IPS-20b (cell line): ENCODE measurements around the gene TNFAIP8L1.

Experiments used
- H3K27ac ChIP-seq: one replicate; pipeline ENCODE4 v1.5.1; 2013; ENCODE audit warnings: low read length
- H3K27me3 ChIP-seq: 2 replicates; pipeline ENCODE4 v1.6.1; 2013; ENCODE audit warnings: mild to moderate bottlenecking, low read length, inconsistent platforms; ENCODE audit not compliant: insufficient read depth
- H3K36me3 ChIP-seq: 2 replicates; pipeline ENCODE4 v1.6.1; 2013; ENCODE audit warnings: low read depth, mild to moderate bottlenecking, inconsistent platforms, low read length, moderate library complexity; ENCODE audit not compliant: insufficient read depth
- H3K4me1 ChIP-seq: 2 replicates; pipeline ENCODE4 v1.6.1; 2013; ENCODE audit warnings: mild to moderate bottlenecking, control low read depth, inconsistent platforms, low read length, moderate library complexity; ENCODE audit not compliant: insufficient read depth
- H3K4me3 ChIP-seq: 2 replicates; pipeline ENCODE4 v1.5.1; 2013; ENCODE audit warnings: mild to moderate bottlenecking, low read length, inconsistent platforms
- H3K9ac ChIP-seq: 2 replicates; pipeline ENCODE4 v1.6.1; 2013; ENCODE audit warnings: low read depth, mild to moderate bottlenecking, inconsistent platforms, low read length, moderate library complexity
- H3K9me3 ChIP-seq: 2 replicates; pipeline ENCODE4 v1.6.1; 2013; ENCODE audit warnings: mild to moderate bottlenecking, low read depth, low read length, inconsistent platforms; ENCODE audit not compliant: insufficient read depth

Gene TNFAIP8L1

GRCh38 chr19:4618019-4618418 lies 21.3 kb upstream of the TNFAIP8L1 start:
- Histone ChIP-seq H3K9ac (no peak overlapping the region), H3K4me3 (no peak overlapping the region), H3K36me3 (no peaks in the 10 kb centered on the region), H3K27me3 (peaks cover 13% of the 10 kb centered on the region), H3K9me3 (no peaks in the 10 kb centered on the region), H3K27ac (no peak overlapping the region), H3K4me1 (no peaks in the 10 kb centered on the region)

- Histone ChIP-seq H3K4me1 (no peaks in the 10 kb centered on the region), H3K4me3 (no peak overlapping the region), H3K9ac (no peak overlapping the region), H3K9me3 (no peaks in the 10 kb centered on the region), H3K27ac (no peak overlapping the region), H3K27me3 (peaks cover 13% of the 10 kb centered on the region), H3K36me3 (no peaks in the 10 kb centered on the region)
These were observed 19.5 kb upstream of the TNFAIP8L1 start for GRCh38 chr19:4619668-4620294.

GRCh38 chr19:4620675-4621074 lies 18.6 kb upstream of the TNFAIP8L1 start:
- no peak overlapping the region for H3K4me3 ChIP-seq
- H3K36me3 ChIP-seq: no peaks in the 10 kb centered on the region
- no peak overlapping the region for H3K27ac ChIP-seq
- no peaks in the 10 kb centered on the region for H3K9me3 ChIP-seq
- H3K4me1 ChIP-seq: peaks cover 3% of the 10 kb centered on the region; the same call in 1 of the 2 replicates
- peaks cover 13% of the 10 kb centered on the region for H3K27me3 ChIP-seq
- no peak overlapping the region for H3K9ac ChIP-seq

GRCh38 chr19:4622695-4623421 lies 16.5 kb upstream of the TNFAIP8L1 start:
- Histone ChIP-seq H3K27ac (no peak overlapping the region), H3K4me1 (peaks cover 3% of the 10 kb centered on the region; the same call in 1 of the 2 replicates), H3K9ac (no peak overlapping the region)

GRCh38 chr19:4624301-4624700 lies 15.0 kb upstream of the TNFAIP8L1 start:
- Histone ChIP-seq H3K27ac (no peak overlapping the region), H3K4me3 (no peak overlapping the region), H3K4me1 (peaks cover 3% of the 10 kb centered on the region; the same call in 1 of the 2 replicates), H3K9ac (no peak overlapping the region), H3K9me3 (no peaks in the 10 kb centered on the region), H3K27me3 (no peaks in the 10 kb centered on the region), H3K36me3 (no peaks in the 10 kb centered on the region)

More at GRCh38 chr19:4622695-4623421, 16.5 kb upstream of the TNFAIP8L1 start:
- no peak overlapping the region for H3K4me3 ChIP-seq
- peaks cover 7% of the 10 kb centered on the region for H3K27me3 ChIP-seq
- H3K9me3 ChIP-seq: no peaks in the 10 kb centered on the region
- H3K36me3 ChIP-seq: no peaks in the 10 kb centered on the region

GRCh38 chr19:4624733-4625362 lies 14.5 kb upstream of the TNFAIP8L1 start:
- H3K4me3 ChIP-seq: no peak overlapping the region
- no peak overlapping the region for H3K27ac ChIP-seq

GRCh38 chr19:4633140-4633967 lies 6.0 kb upstream of the TNFAIP8L1 start:
- Histone ChIP-seq H3K4me1 (peaks cover 3% of the 10 kb centered on the region; the same call in 1 of the 2 replicates), H3K27ac (no peak overlapping the region), H3K9me3 (no peaks in the 10 kb centered on the region), H3K4me3 (no peak overlapping the region), H3K9ac (no peak overlapping the region), H3K27me3 (peaks cover 22% of the 10 kb centered on the region), H3K36me3 (no peaks in the 10 kb centered on the region)

More at GRCh38 chr19:4624733-4625362, 14.5 kb upstream of the TNFAIP8L1 start:
- H3K27me3 ChIP-seq: no peaks in the 10 kb centered on the region
- no peaks in the 10 kb centered on the region for H3K36me3 ChIP-seq
- H3K9me3 ChIP-seq: no peaks in the 10 kb centered on the region
- H3K4me1 ChIP-seq: peaks cover 3% of the 10 kb centered on the region; the same call in 1 of the 2 replicates
- no peak overlapping the region for H3K9ac ChIP-seq

GRCh38 chr19:4635754-4636116 lies 3.6 kb upstream of the TNFAIP8L1 start:
- no peaks in the 10 kb centered on the region for H3K36me3 ChIP-seq
- no peak overlapping the region for H3K27ac ChIP-seq
- H3K27me3 ChIP-seq: peaks cover 22% of the 10 kb centered on the region
- H3K9ac ChIP-seq: peak overlapping the region; percentile 66; the same call in 1 of the 2 replicates
- peak overlapping the region; percentile 77 for H3K4me3 ChIP-seq
- peaks cover 3% of the 10 kb centered on the region; the same call in 1 of the 2 replicates for H3K4me1 ChIP-seq
- no peaks in the 10 kb centered on the region for H3K9me3 ChIP-seq

- Histone ChIP-seq H3K27me3 (peaks cover 22% of the 10 kb centered on the region), H3K9ac (peak overlapping the region; percentile 66), H3K27ac (no peak overlapping the region), H3K4me3 (peak overlapping the region; percentile 77), H3K4me1 (peaks cover 3% of the 10 kb centered on the region; the same call in 1 of the 2 replicates), H3K9me3 (no peaks in the 10 kb centered on the region), H3K36me3 (no peaks in the 10 kb centered on the region)
These were observed 3.1 kb upstream of the TNFAIP8L1 start for GRCh38 chr19:4636151-4636717.

- Histone ChIP-seq H3K27ac (no peak overlapping the region), H3K9me3 (no peaks in the 10 kb centered on the region), H3K27me3 (peaks cover 22% of the 10 kb centered on the region), H3K9ac (peak overlapping the region; percentile 56), H3K4me1 (peaks cover 3% of the 10 kb centered on the region; the same call in 1 of the 2 replicates), H3K4me3 (peak overlapping the region; percentile 77), H3K36me3 (no peaks in the 10 kb centered on the region)
These were observed 2.6 kb upstream of the TNFAIP8L1 start for GRCh38 chr19:4636761-4637160.

GRCh38 chr19:4638317-4638716 lies 999 bp upstream of the TNFAIP8L1 start:
- Histone ChIP-seq H3K9me3 (no peaks in the 10 kb centered on the region), H3K27me3 (peaks cover 22% of the 10 kb centered on the region), H3K4me3 (no peak overlapping the region), H3K9ac (no peak overlapping the region), H3K4me1 (peaks cover 3% of the 10 kb centered on the region; the same call in 1 of the 2 replicates), H3K36me3 (no peaks in the 10 kb centered on the region), H3K27ac (no peak overlapping the region)
